Measurements from ENCODE around the gene WDR75.

DNA sequence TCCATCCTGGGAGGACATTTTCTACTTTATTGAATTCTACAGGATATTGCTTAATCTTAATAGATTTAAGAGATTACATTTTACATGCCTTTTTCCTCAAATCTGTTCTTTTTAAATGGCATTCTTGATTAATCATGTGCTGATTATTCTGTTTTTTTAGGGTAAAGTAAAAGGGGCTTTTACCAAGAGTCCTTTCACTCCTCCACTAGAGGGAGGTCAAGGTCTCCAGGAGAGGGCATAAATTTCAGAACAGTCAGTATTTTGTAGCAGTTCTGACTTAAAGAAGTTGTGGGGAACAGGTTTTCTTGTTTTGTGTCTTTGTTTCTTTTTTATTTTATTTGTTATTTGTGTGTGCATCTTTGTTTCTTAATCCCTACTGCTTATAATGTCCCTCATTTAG, 25.4 kb downstream of the WDR75 start:
- TF ChIP-seq, protein P1, sequence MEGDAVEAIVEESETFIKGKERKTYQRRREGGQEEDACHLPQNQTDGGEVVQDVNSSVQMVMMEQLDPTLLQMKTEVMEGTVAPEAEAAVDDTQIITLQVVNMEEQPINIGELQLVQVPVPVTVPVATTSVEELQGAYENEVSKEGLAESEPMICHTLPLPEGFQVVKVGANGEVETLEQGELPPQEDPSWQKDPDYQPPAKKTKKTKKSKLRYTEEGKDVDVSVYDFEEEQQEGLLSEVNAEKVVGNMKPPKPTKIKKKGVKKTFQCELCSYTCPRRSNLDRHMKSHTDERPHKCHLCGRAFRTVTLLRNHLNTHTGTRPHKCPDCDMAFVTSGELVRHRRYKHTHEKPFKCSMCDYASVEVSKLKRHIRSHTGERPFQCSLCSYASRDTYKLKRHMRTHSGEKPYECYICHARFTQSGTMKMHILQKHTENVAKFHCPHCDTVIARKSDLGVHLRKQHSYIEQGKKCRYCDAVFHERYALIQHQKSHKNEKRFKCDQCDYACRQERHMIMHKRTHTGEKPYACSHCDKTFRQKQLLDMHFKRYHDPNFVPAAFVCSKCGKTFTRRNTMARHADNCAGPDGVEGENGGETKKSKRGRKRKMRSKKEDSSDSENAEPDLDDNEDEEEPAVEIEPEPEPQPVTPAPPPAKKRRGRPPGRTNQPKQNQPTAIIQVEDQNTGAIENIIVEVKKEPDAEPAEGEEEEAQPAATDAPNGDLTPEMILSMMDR (IDR thresholded peaks at IDR 0.05; ENCODE audit: borderline replicate concordance, extremely low read depth, low read length, poor library complexity, severe bottlenecking) = peak; percentile 69
- no peak for TF ChIP-seq EZH2 (IDR thresholded peaks at IDR 0.05; ENCODE audit: borderline replicate concordance, low read depth, low read length, severe bottlenecking)
